HG02610 (cell line): ENCODE measurements around the gene RAP1A.
"Not testable (repeated sequence)": the region's sequence is repeated elsewhere in the genome, so short reads cannot be mapped to it uniquely, and the experiment has no call there.

ENCODE experiments used
- ATAC-seq: cut with Tn5 transposase; IDR thresholded peaks from one replicate; pipeline ENCODE4 v1.9.1; 2021; ENCODE audit warnings: mild to moderate bottlenecking, moderate library complexity; ENCODE audit not compliant: unreplicated experiment

The RAP1A gene

GRCh38 chr1:111628153-111628552 lies 8.6 kb downstream of the RAP1A start:
- ATAC-seq: no peak

GRCh38 chr1:111629190-111629954 lies 9.8 kb downstream of the RAP1A start:
- ATAC-seq: no peak

GRCh38 chr1:111630567-111630966 lies 11.0 kb downstream of the RAP1A start:
- ATAC-seq: no peak

- no peak for ATAC-seq
Measured at GRCh38 chr1:111631502-111631901, 11.9 kb downstream of the RAP1A start.

GRCh38 chr1:111632771-111633170 lies 13.2 kb downstream of the RAP1A start:
- not testable (repeated sequence) for ATAC-seq

GRCh38 chr1:111633736-111634247 lies 14.2 kb downstream of the RAP1A start:
- ATAC-seq: no peak

- no peak for ATAC-seq
Measured at GRCh38 chr1:111635324-111636009, 15.9 kb downstream of the RAP1A start.

GRCh38 chr1:111638320-111638719 lies 18.7 kb downstream of the RAP1A start:
- ATAC-seq: no peak

- ATAC-seq: no peak
Measured at GRCh38 chr1:111639602-111640198, 20.1 kb downstream of the RAP1A start.

GRCh38 chr1:111643097-111643496 lies 23.5 kb downstream of the RAP1A start:
- no peak for ATAC-seq

- ATAC-seq: no peak
Measured at GRCh38 chr1:111643696-111644095, 24.1 kb downstream of the RAP1A start.

GRCh38 chr1:111644506-111644905 lies 24.9 kb downstream of the RAP1A start:
- ATAC-seq: no peak

GRCh38 chr1:111647736-111648135 lies 28.1 kb downstream of the RAP1A start:
- ATAC-seq: no peak

GRCh38 chr1:111648806-111649205 lies 29.2 kb downstream of the RAP1A start:
- ATAC-seq: no peak

- ATAC-seq: no peak
Measured at GRCh38 chr1:111649227-111649626, 29.6 kb downstream of the RAP1A start.

- ATAC-seq: no peak
Measured at GRCh38 chr1:111649648-111650047, 30.1 kb downstream of the RAP1A start.

GRCh38 chr1:111653709-111654108 lies 34.1 kb downstream of the RAP1A start:
- ATAC-seq: no peak

- peak; percentile 78 for ATAC-seq
Measured at GRCh38 chr1:111654839-111655238, 35.2 kb downstream of the RAP1A start.

GRCh38 chr1:111656086-111657017 lies 36.8 kb downstream of the RAP1A start:
- ATAC-seq: no peak

GRCh38 chr1:111658622-111659021 lies 39.0 kb downstream of the RAP1A start:
- no peak for ATAC-seq
